Vagina (tissue), 2 donors: Measurements from ENCODE around the gene ARVCF.

Experiments
- POLR2AphosphoS5 ChIP-seq, 2 donors: sonication (generic); formaldehyde crosslinking; IDR thresholded peaks; one replicate each; pipeline ENCODE4 v1.9.0; 2017; ENCODE audit warnings: antibody characterized with exemption in 2 of 2, mild to moderate bottlenecking in 2 of 2, low read depth in 1 of 2; ENCODE audit not compliant: insufficient read depth in 1 of 2
- TF ChIP-seq, protein P1 (sequence below), 3 experiments: fragments of 450-650 bp in 2 of 3; fragments of 200-600 bp in 1 of 3; sonication (generic) in 1 of 3; IDR thresholded peaks; one replicate each; pipeline ENCODE4 v1.5.1; 2017 to 2019; ENCODE audit warnings: antibody characterized with exemption in 3 of 3, mild to moderate bottlenecking in 2 of 3, moderate library complexity in 2 of 3

DNA sequence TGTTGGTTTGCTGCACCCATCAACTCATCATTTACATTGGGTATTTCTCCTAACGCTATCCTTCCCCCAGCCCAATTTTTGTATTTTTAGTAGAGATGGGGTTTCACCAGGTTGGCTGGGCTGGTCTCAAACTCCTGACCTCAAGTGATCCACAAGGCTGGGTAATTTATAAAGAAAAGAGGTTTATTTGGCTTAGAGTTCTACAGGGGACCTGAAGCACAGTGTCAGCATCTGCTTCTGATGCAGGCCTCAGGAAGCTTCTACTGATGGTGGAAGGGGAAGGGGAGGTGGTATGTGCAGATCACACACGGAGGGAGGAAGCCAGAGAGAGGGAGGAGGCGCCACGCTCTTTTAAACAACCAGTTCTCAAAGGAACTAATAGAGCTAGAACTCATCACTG, 30.1 kb upstream of the ARVCF start:
- TF ChIP-seq, protein P1, sequence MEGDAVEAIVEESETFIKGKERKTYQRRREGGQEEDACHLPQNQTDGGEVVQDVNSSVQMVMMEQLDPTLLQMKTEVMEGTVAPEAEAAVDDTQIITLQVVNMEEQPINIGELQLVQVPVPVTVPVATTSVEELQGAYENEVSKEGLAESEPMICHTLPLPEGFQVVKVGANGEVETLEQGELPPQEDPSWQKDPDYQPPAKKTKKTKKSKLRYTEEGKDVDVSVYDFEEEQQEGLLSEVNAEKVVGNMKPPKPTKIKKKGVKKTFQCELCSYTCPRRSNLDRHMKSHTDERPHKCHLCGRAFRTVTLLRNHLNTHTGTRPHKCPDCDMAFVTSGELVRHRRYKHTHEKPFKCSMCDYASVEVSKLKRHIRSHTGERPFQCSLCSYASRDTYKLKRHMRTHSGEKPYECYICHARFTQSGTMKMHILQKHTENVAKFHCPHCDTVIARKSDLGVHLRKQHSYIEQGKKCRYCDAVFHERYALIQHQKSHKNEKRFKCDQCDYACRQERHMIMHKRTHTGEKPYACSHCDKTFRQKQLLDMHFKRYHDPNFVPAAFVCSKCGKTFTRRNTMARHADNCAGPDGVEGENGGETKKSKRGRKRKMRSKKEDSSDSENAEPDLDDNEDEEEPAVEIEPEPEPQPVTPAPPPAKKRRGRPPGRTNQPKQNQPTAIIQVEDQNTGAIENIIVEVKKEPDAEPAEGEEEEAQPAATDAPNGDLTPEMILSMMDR (IDR thresholded peaks at IDR 0.05) = no peak
- TF ChIP-seq POLR2AphosphoS5 (IDR thresholded peaks at IDR 0.05; ENCODE audit: insufficient read depth in 1 of 2, low read depth in 1 of 2) = no peak
